ENCODE data around the gene CCNL1. TPM values are rescaled to one million over a fixed set of nuclear protein-coding genes. Genes with fewer than 3 reads are reported as not detected.

The CCNL1 gene
- total RNA-seq, 2 donors from 2014 or later: 94.5 to 157 TPM

DNA sequence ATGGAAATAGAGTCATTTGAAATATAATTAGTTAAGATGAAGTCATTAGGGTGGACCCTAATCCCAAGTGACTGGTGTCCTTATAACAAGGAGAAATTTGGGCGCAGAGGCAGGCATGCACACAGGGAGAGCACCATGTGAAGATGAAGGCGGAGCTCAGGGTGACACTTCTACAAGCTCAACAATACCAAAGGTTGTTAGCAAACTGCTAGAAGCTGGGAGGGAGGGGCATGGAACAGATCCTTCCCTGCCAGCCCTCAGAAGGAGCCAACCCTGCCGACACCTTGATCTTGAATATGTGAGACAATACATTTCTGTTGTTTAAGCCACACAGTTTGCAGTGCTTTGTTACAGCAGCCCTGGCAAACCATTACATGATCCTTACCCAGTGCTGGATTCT is 57.8 kb downstream of the CCNL1 start:
- WGBS: 90% methylated on average over 3 of the region's 3 CpGs
- no peak overlapping the region for H3K4me3 ChIP-seq
- no peak for TF ChIP-seq POLR2A (IDR thresholded peaks at IDR 0.05)
- no peak for TF ChIP-seq POLR2AphosphoS5 (IDR thresholded peaks at IDR 0.05)
- TF ChIP-seq, protein P1, sequence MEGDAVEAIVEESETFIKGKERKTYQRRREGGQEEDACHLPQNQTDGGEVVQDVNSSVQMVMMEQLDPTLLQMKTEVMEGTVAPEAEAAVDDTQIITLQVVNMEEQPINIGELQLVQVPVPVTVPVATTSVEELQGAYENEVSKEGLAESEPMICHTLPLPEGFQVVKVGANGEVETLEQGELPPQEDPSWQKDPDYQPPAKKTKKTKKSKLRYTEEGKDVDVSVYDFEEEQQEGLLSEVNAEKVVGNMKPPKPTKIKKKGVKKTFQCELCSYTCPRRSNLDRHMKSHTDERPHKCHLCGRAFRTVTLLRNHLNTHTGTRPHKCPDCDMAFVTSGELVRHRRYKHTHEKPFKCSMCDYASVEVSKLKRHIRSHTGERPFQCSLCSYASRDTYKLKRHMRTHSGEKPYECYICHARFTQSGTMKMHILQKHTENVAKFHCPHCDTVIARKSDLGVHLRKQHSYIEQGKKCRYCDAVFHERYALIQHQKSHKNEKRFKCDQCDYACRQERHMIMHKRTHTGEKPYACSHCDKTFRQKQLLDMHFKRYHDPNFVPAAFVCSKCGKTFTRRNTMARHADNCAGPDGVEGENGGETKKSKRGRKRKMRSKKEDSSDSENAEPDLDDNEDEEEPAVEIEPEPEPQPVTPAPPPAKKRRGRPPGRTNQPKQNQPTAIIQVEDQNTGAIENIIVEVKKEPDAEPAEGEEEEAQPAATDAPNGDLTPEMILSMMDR (IDR thresholded peaks at IDR 0.05): no peak
- H3K36me3 ChIP-seq: no peaks in the 10 kb centered on the region
- no peak overlapping the region for H3K27ac ChIP-seq
- H3K27me3 ChIP-seq (replicated peaks; ENCODE audit: insufficient read depth): no peaks in the 10 kb centered on the region
- H3K4me1 ChIP-seq (replicated peaks): peaks cover 2% of the 10 kb centered on the region
- no peak for DNase-seq (ENCODE audit: low spot score)
- H3K9me3 ChIP-seq: no peaks in the 10 kb centered on the region
- intact Hi-C loops (cut with DNase I): no loop called here

DNA sequence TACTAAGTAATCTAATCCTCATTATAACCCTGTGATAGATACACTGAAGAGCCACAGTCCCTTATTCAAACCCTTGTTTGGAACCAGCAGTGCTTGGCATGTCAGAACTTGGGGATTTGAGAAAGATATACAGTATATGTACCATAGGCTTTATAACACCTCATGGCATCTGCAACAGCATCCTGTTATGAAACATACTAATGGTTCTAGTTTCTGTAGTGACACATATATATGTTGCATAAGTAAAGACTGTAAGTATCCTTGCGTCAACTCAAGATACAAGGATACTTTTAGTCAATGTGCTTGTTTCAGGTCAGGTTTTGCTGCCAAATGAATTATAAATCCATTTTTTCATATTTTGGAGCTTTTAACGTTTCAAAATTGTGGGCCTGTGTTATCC is 58.5 kb downstream of the CCNL1 start:
- intact Hi-C loops (cut with DNase I): no loop called here
- DNase-seq (ENCODE audit: low spot score): no peak
- 89% methylated on average over 2 of the region's 2 CpGs for WGBS
- Histone ChIP-seq H3K4me1 (replicated peaks) (peaks cover 2% of the 10 kb centered on the region), H3K4me3 (no peak overlapping the region), H3K9me3 (no peaks in the 10 kb centered on the region), H3K27ac (no peak overlapping the region), H3K27me3 (replicated peaks; ENCODE audit: insufficient read depth) (no peaks in the 10 kb centered on the region), H3K36me3 (no peaks in the 10 kb centered on the region)
- TF ChIP-seq POLR2AphosphoS5 (IDR thresholded peaks at IDR 0.05) (no peak), POLR2A (IDR thresholded peaks at IDR 0.05) (no peak)
- TF ChIP-seq, protein P1 (IDR thresholded peaks at IDR 0.05): no peak

DNA sequence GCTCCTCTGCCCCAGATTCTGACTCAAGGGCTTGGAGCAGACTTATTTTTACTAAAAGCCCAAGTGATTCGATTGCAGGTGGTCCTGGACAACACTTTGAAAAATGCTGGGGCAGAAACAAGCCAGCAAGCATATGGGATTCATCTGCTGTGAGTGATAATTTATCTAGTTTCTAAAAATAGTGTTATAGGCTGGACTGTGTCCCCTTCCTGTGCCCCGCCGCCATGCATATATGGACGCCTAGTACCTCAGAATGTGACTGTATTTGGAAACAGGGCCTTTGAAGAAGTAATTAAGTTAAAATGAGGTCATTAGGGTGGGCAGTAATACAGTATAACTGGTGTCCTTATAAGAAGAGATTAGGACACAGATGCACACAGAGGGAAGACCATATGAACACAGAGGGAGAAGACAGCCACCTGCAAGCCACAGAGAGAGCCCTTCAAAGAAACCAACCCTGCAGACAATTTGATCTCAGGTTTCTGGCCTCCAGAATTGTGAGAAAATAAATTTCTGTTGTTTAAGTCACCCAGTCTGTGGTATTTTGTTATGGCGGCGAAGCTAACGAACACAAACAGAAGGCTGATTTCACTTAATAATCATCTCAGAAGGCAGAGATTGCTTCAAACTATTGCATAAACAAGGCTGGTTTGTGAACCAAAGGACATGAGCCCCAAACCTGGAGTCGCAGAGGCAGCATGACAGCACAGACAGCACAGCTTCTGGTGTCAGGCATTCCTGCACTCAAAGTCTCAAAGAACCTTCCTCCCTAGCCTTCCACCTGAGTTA is 59.1 kb downstream of the CCNL1 start:
- intact Hi-C loops (cut with DNase I): no loop called here

DNA sequence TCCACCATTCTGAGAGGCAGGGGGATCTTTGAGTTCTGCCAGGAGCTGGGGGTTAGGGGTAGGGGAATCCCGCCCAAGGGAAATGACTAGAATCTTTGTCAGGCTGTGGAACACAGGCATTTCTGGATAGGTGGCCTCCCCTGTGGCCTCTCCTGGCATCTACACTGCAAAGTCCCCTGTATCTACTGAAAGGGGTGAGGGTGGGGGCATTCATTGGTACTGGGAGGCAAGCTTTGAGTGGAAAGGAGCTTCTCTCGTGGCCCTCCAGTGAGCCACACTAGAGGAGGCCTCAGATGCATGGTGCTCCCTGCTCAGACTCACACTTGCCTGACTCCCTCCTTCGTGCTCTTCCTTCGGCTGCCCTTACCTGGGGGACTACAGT is 59.9 kb downstream of the CCNL1 start:
- TF ChIP-seq, protein P1 (IDR thresholded peaks at IDR 0.05): no peak
- TF ChIP-seq POLR2AphosphoS5 (IDR thresholded peaks at IDR 0.05) (no peak), POLR2A (IDR thresholded peaks at IDR 0.05) (no peak)
- Histone ChIP-seq H3K4me1 (replicated peaks) (peaks cover 2% of the 10 kb centered on the region), H3K36me3 (no peaks in the 10 kb centered on the region), H3K9me3 (no peaks in the 10 kb centered on the region), H3K27me3 (replicated peaks; ENCODE audit: insufficient read depth) (no peaks in the 10 kb centered on the region), H3K27ac (peak overlapping the region in 1 of 2 donors; percentile 15), H3K4me3 (no peak overlapping the region)
- intact Hi-C loops (cut with DNase I): no loop called here
- WGBS: 100% methylated on average over 4 of the region's 4 CpGs
- DNase-seq (ENCODE audit: low spot score): no peak

More for the DNA sequence above, 59.1 kb downstream of the CCNL1 start:
- TF ChIP-seq, protein P1 (IDR thresholded peaks at IDR 0.05): no peak
- TF ChIP-seq POLR2AphosphoS5 (IDR thresholded peaks at IDR 0.05) (no peak), POLR2A (IDR thresholded peaks at IDR 0.05) (no peak)
- Histone ChIP-seq H3K4me1 (replicated peaks) (peaks cover 2% of the 10 kb centered on the region), H3K27me3 (replicated peaks; ENCODE audit: insufficient read depth) (no peaks in the 10 kb centered on the region), H3K9me3 (no peaks in the 10 kb centered on the region), H3K27ac (no peak overlapping the region), H3K36me3 (no peaks in the 10 kb centered on the region), H3K4me3 (no peak overlapping the region)
- 67% methylated on average over 8 of the region's 8 CpGs for WGBS
- no peak for DNase-seq (ENCODE audit: low spot score)
